K562 (cell line): ENCODE data around the gene SRCAP. TPM values are rescaled to one million over a fixed set of nuclear protein-coding genes. Genes with fewer than 3 reads are reported as not detected.
A peak's percentile ranks its signal among the peaks of the same experiment; 100 is the strongest.

Source experiments
- ARID3A ChIP-seq: IDR thresholded peaks from 2 replicates; pipeline ENCODE4 v1.6.1; 2012; ENCODE audit warnings: low read depth, low read length, improper control_type of control experiment, borderline replicate concordance
- ATF4 ChIP-seq: fragments of 450-650 bp; formaldehyde crosslinking; IDR thresholded peaks from 2 replicates; pipeline ENCODE4 v1.4.0; 2022; ENCODE audit warnings: mild to moderate bottlenecking, moderate library complexity
- CHAMP1 ChIP-seq: fragments of 450-650 bp; IDR thresholded peaks from 2 replicates; pipeline ENCODE4 v1.6.1; 2016; ENCODE audit warnings: mild to moderate bottlenecking
- DMBX1 ChIP-seq: fragments of 250-450 bp; sonication (Bioruptor Pico); IDR thresholded peaks from 2 replicates; pipeline ENCODE4 v1.8.0; 2022; ENCODE audit warnings: inconsistent platforms, mild to moderate bottlenecking, moderate library complexity, borderline replicate concordance
- FOXA3 ChIP-seq, 2 experiments: fragments of 450-650 bp in 1 of 2; sonication (generic) in 1 of 2; formaldehyde crosslinking; IDR thresholded peaks in 1 of 2; conservative IDR thresholded peaks in 1 of 2; 2 replicates each; pipeline versions ENCODE4 v1.4.0 to v1.8.0; 2020 to 2022; ENCODE audit warnings: mild to moderate bottlenecking in 2 of 2, missing genetic modification reagents in 1 of 2
- ILF3 ChIP-seq: fragments of 450-650 bp; IDR thresholded peaks from 2 replicates; pipeline ENCODE4 v1.6.1; 2018; ENCODE audit warnings: antibody characterized with exemption, mild to moderate bottlenecking, moderate library complexity, borderline replicate concordance
- KDM4B ChIP-seq, 2 experiments: fragments of 450-650 bp in 1 of 2; sonication (generic) in 1 of 2; IDR thresholded peaks; 2 replicates each; pipeline ENCODE4 v1.6.1; 2016 to 2017; ENCODE audit warnings: borderline replicate concordance in 2 of 2, antibody characterized with exemption in 1 of 2, low read depth in 1 of 2, mild to moderate bottlenecking in 1 of 2
- NCOA1 ChIP-seq: fragments of 450-650 bp; IDR thresholded peaks from 2 replicates; pipeline ENCODE4 v1.6.1; 2016; ENCODE audit warnings: low read depth
- NFYB ChIP-seq: IDR thresholded peaks from 2 replicates; pipeline ENCODE4 v1.6.1; 2011; ENCODE audit warnings: mild to moderate bottlenecking, moderate library complexity; ENCODE audit not compliant: insufficient read length; ENCODE audit errors: extremely low read depth
- PTBP1 ChIP-seq: fragments of 200-400 bp; formaldehyde crosslinking; IDR thresholded peaks from 2 replicates; pipeline ENCODE4 v1.6.1; 2017; ENCODE audit warnings: low read depth, low read length
- RAD51 ChIP-seq: fragments of 450-650 bp; IDR thresholded peaks from 2 replicates; pipeline ENCODE4 v1.7.1; 2016; ENCODE audit warnings: low read depth, mild to moderate bottlenecking, borderline replicate concordance
- SMAD4 ChIP-seq: fragments of 250-450 bp; sonication (Bioruptor Pico); conservative IDR thresholded peaks from 2 replicates; pipeline ENCODE4 v1.8.0; 2021; ENCODE audit warnings: inconsistent platforms, mild to moderate bottlenecking, moderate library complexity
- SRSF3 ChIP-seq: fragments of 200-400 bp; formaldehyde crosslinking; IDR thresholded peaks from 2 replicates; pipeline ENCODE4 v1.6.1; 2016; ENCODE audit warnings: mild to moderate bottlenecking, low read length, moderate library complexity; ENCODE audit not compliant: insufficient read depth
- TCF15 ChIP-seq: fragments of 250-450 bp; sonication (Bioruptor Pico); IDR thresholded peaks from 2 replicates; pipeline ENCODE4 v1.8.0; 2022; ENCODE audit warnings: moderate library complexity, mild to moderate bottlenecking, inconsistent platforms
- TFAP4 ChIP-seq: sonication (generic); formaldehyde crosslinking; IDR thresholded peaks from 2 replicates; pipeline ENCODE4 v1.8.0; 2022; ENCODE audit warnings: missing genetic modification reagents, mild to moderate bottlenecking, moderate library complexity, borderline replicate concordance
- YY1 ChIP-seq, 3 experiments: IDR thresholded peaks; 2 replicates each; pipeline ENCODE4 v1.6.1; 2011; ENCODE audit warnings: low read length in 2 of 3, mild to moderate bottlenecking in 2 of 3, moderate library complexity in 2 of 3, borderline replicate concordance in 1 of 3, control low read depth in 1 of 3, low read depth in 1 of 3; ENCODE audit not compliant: insufficient read depth in 3 of 3, insufficient replicate concordance in 2 of 3, control insufficient read depth in 1 of 3, insufficient read length in 1 of 3; ENCODE audit errors: extremely low read depth in 1 of 3
- ZBTB1 ChIP-seq: sonication (generic); formaldehyde crosslinking; IDR thresholded peaks from 2 replicates; pipeline ENCODE4 v1.8.1; 2023; ENCODE audit warnings: missing genetic modification reagents, low read depth, mild to moderate bottlenecking, borderline replicate concordance
- polyA plus RNA-seq, 8 experiments: library from polyadenylated mRNA; depleted of rRNA in 4 of 8; stranded (reverse) in 5 of 8; unstranded in 3 of 8; fragments of >200 nt; fragmentation: Nextera tagmentation in 2 of 8; fragmentation: Illumina TruSeq in 1 of 8; extraction: Ambion mirVana in 2 of 8; extraction: Trizol in 1 of 8; gene quantifications; 2 replicates each; pipeline versions ENCODE4 v1.2.1 to v1.2.3, GENCODE V29; 2011 to 2014; ENCODE audit warnings: inconsistent platforms in 1 of 8, missing spikeins in 1 of 8
- total RNA-seq, 7 experiments: library from RNA; depleted of rRNA in 6 of 7; stranded (reverse); fragments of >200 nt in 6 of 7; fragmentation: Illumina TruSeq in 2 of 7; extraction: Trizol in 2 of 7; gene quantifications; 2 replicates each; pipeline versions ENCODE4 v1.2.1 to v1.2.3, GENCODE V29; 2011 to 2021; ENCODE audit warnings: low replicate concordance in 1 of 7

Gene SRCAP
- total and polyA plus RNA-seq, 9 of the 15 experiments (the other 6 are each of a cell fraction or from before 2014, with no cell fraction given): 0.21 to 62.6 (median 5.8) TPM

- TF ChIP-seq ZBTB1 (CRISPR knock-in tag) (no peak), ARID3A (no peak), DMBX1 (CRISPR knock-in tag) (0 out of 2 replicates have a peak, but pooled peaks have one; percentile 46), CHAMP1 (no peak), NFYB (peak; percentile 72), PTBP1 (peak; percentile 97), YY1 (IDR thresholded peaks at IDR 0.05; ENCODE audit: borderline replicate concordance in 1 of 3, control insufficient read depth in 1 of 3, extremely low read depth in 1 of 3, insufficient read depth in 3 of 3, insufficient read length in 1 of 3, insufficient replicate concordance in 2 of 3, low read depth in 1 of 3, low read length in 2 of 3) (peak in 1 of 3 experiments; percentile 35), ILF3 (no peak), TCF15 (CRISPR knock-in tag) (no peak), FOXA3 (CRISPR knock-in tag; conservative IDR thresholded peaks at IDR 0.05 in 1 of 2, IDR thresholded peaks at IDR 0.05 in 1 of 2) (peak in 1 of 2 experiments; percentile 25; a peak in 1 of 4 replicates), TFAP4 (CRISPR knock-in tag) (no peak; the same call in 1 of the 2 replicates), NCOA1 (no peak), KDM4B (IDR thresholded peaks at IDR 0.05; ENCODE audit: borderline replicate concordance in 2 of 2, low read depth in 1 of 2) (peak in 1 of 2 experiments; percentile 46; a peak in 1 of 4 replicates), RAD51 (no peak), ATF4 (CRISPR knock-in tag) (no peak), SRSF3 (no peak), SMAD4 (0 out of 2 replicates have a peak, but pooled peaks have one; percentile 24)
These were observed 79.7 kb downstream of the SRCAP start (continued) for GRCh38 chr16:30778549-30779244.
